ENCODE data around the gene ZBTB9.

ZBTB9 gene, protein sequence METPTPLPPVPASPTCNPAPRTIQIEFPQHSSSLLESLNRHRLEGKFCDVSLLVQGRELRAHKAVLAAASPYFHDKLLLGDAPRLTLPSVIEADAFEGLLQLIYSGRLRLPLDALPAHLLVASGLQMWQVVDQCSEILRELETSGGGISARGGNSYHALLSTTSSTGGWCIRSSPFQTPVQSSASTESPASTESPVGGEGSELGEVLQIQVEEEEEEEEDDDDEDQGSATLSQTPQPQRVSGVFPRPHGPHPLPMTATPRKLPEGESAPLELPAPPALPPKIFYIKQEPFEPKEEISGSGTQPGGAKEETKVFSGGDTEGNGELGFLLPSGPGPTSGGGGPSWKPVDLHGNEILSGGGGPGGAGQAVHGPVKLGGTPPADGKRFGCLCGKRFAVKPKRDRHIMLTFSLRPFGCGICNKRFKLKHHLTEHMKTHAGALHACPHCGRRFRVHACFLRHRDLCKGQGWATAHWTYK

DNA sequence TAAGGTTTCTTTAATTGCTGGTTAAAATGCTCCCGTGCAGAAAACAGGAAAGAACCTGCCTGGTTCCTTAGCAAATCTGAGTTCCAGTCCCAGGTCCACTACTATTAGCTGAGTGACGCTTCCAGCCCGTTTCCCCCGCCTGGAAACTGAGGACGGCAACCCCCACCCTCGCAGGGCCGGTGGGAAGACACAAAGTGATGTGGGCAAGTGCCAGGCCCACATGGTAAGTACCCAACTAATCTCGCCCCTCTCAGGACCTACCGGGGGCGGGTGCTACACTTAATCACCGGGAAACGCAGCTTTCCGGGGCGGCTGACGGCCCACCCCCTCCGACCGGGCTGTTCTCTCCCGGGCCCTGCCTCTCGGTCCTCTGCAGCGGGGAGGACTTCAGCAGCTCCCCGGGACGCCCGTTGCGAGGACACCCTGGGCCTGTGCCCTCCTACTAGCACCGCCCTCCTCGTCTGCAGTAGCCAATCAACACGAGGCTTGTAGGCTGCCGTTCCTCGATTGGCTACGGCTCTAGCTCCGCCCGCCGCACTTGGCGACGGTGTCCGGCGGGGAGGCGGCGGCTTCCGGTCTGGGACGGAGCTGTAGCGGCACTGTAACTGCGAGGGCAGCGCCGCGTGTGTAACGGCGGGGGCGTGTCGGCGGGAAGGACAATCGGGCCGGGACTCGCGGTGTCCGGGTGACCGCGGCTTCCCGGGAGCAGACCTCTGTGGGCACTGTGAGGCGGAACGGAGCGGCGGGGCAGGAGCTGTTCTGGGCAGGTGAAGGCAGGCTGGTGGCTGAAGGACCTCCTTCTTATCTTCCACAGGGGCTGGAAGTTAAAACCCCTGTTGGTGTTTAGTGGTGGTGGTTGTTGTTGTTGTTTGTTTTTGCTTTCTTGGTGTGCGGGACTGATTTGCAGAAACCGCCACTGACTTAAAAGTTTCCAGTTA lies at the start of gene ZBTB9:
TSS of gene ZBTB9 (plus strand) at position 568 of the 938 bp plus-strand sequence. CDS start 525 bp downstream, outside the sequence.
- FAIRE-seq (peak; percentile 92), DNase-seq (ENCODE audit: insufficient read length, low spot score) (peak; percentile 99)

DNA sequence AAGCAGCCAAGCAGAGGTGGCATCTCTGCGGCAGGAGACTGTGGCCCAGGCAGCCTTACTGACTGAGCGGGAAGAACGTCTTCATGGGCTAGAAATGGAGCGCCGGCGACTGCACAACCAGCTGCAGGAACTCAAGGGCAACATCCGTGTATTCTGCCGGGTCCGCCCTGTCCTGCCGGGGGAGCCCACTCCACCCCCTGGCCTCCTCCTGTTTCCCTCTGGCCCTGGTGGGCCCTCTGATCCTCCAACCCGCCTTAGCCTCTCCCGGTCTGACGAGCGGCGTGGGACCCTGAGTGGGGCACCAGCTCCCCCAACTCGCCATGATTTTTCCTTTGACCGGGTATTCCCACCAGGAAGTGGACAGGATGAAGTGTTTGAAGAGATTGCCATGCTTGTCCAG lies 49.5 kb upstream of the ZBTB9 start:
- DNase-seq (ENCODE audit: insufficient read length, low spot score), result no peak
- no peak for FAIRE-seq

DNA sequence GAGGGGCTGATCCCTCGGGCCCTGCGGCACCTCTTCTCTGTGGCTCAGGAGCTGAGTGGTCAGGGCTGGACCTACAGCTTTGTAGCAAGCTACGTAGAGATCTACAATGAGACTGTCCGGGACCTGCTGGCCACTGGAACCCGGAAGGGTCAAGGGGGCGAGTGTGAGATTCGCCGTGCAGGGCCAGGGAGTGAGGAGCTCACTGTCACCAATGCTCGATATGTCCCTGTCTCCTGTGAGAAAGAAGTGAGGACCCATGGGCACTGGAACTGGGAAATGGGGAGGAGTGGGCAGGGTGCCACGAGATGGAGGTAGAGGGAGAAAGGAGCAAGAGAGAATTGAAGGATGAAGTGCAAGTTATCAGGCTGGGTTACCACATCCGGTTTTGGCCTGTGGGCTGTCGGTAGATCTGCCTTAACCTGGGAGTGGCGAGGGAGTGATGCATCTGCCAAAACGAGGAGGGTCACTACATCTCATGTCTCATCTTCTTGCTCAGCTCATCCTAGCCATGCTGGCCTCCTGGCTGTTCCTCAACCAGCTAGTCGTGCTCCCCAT lies 48.9 kb upstream of the ZBTB9 start:
- DNase-seq (ENCODE audit: insufficient read length, low spot score) (no peak), FAIRE-seq (no peak)

DNA sequence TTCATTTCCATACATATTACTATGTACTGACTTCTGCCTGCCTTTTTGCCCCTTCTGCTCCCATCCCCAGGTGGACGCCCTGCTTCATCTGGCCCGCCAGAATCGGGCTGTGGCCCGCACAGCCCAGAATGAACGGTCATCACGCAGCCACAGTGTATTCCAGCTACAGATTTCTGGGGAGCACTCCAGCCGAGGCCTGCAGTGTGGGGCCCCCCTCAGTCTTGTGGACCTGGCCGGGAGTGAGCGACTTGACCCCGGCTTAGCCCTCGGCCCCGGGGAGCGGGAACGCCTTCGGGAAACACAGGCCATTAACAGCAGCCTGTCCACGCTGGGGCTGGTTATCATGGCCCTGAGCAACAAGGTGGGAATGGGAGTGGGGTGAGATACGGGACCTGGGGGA lies 48.2 kb upstream of the ZBTB9 start:
- FAIRE-seq, result no peak
- DNase-seq (ENCODE audit: insufficient read length, low spot score), result no peak

DNA sequence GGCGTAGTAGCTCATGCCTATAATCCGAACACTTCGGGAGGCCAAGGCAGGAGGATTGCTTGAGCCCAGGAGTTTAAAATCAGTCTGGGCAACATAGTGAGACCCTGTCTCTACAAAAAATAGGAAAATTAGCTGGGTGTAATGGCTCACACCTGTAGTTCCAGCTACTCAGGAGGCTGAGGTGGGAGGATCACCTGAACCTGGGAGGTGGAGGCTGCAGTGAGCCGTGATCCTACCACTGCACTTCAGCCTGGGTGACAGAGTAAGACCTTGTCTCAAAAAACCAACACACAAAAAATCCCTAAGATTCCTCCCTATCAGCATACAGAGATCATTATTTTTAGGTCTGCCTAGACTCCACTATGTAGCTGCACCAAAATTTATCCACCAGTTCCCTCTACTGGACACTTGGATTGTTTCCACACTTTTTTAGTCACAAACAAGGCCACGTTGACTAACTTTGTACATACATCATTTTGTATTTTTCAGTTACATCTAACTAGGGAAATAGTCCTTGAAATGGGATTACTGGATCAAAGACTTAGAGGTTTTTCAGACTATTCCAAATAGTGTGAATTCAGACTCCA lies 47.2 kb upstream of the ZBTB9 start:
- FAIRE-seq (no peak), DNase-seq (ENCODE audit: insufficient read length, low spot score) (no peak)

DNA sequence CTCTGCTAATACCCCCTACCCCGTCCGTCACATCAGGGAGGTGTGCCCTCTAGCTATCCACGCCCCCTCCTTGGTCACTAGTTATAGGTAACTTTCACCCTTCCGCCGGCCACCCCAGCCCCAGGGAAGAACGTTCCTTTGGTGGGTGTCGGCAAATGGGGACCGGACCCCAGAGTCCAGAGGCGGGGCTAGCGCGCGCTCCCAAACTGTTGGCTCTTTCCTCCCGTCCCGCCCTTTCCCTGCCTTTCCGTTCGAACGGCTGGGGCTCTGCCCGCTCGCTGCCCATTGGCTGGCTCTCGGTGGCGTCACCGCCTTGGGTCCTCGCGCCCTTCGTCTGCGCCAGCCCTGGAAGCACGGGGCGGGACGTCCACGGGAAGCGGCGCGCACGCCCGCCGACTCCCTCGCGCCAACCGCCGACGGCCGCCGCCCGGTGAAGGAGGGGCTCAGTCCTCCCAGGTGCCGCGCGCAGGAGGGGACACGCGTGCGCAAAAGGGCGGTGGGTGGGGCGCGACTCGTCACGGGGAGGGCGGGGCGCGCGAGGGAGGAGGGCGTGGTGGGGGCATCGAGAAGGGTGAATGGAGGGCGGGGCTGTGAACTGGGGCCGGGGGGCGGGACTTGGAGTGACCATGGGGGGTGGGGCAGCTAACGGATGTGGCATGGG lies 44.2 kb upstream of the ZBTB9 start:
- DNase-seq (ENCODE audit: insufficient read length, low spot score) (peak; percentile 91), FAIRE-seq (peak; percentile 96)

DNA sequence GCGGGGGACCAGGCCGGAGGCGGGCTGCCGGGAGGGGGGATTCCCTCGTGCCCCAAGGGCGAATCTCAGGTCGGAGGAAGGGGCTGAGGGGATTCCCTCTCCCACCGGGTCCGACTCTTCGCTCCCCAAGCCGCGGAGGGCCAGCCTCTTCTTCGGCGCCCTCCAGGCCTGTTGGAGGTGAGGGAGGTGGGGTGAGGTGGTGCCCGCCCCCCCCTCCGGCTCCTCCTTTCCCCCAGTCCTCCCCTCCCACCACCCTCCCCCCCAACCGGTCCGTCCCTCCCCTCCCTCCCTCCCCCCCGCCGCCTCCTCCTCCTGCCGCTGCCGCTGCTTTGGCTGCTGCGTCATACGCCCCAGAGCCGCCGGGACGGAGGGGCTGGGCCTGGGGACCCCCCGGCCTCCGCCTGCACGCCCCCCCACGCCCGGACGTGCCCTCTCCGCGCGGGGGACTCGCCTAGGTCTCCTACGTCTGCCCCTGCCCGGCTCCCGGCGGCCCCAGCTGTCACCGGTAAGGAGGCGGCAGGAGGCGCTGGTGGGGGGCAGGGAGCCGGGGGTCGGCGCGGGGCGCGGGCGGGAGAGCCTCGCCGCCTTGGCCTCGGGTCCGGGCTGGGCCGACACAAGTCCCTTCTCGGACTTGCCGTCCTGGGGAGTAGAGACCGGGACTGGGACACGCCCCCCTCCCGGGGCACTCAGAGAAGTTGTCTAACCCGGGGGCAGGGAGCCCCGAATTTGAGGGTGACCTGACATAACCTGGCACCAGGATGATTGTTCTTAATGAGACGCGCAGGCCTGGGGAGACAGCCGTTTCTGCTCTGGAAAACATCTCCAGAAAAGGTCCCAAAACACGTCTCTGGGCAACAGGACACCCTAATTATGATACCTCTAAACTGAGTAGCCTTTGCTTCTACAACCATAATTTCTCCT lies 43.4 kb upstream of the ZBTB9 start, which contains the start of gene PHF1:
TSS of gene PHF1 (plus strand) at position 304 of the 921 bp plus-strand sequence. CDS start 1,250 bp downstream, outside the sequence.
- DNase-seq (ENCODE audit: insufficient read length, low spot score) (no peak), FAIRE-seq (no peak)

DNA sequence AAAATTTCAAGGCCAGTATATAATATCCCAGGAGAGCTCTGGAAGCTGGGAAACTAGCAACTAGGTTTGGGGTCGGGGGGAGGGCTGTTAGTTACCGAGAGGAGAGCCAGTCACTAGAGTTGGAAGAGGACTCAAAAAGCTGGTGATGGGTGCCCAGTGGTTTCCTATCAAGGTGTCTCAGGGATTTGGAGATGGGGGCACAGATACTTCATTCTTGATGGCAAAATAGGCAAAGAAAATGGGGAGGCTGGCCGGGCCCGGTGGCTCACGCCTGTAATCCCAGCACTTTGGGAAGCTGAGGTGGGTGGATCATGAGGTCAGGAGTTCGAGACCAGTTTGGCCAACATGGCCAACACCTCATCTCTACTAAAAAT lies 42.8 kb upstream of the ZBTB9 start:
- no peak for FAIRE-seq

DNA sequence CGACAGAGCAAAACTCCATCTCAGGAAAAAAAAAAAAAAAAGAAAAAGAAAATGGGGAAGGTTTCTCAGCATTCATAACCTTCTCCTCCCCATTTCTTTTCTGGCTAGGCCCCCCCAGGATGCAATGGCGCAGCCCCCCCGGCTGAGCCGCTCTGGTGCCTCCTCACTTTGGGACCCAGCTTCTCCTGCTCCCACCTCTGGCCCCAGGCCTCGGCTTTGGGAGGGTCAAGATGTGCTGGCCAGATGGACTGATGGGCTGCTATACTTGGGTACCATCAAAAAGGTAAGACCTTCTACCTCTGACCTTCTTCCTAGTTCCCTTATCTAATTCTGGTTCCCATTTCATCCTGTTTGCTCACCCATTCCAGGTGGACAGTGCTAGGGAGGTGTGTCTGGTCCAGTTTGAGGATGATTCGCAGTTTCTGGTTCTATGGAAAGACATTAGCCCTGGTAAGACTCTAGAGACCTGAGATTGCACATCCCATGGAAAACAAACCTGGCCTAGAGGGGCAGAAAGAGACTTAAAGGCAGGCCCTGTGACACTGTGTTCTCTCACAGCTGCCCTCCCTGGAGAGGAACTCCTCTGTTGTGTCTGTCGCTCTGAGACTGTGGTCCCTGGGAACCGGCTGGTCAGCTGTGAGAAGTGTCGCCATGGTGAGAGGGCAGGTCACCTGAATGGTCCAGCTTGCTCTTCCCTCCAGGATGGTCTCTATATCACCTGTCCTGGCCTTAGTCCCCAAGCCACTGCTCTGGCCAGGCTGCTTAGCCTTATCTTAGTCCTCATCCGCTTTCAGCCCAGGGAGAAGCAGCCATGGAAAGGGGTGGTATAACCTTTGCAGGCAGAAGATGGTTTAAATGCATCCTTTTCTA lies 42.0 kb upstream of the ZBTB9 start:
- FAIRE-seq (no peak), DNase-seq (ENCODE audit: insufficient read length, low spot score) (no peak)

More for the DNA sequence above, 42.8 kb upstream of the ZBTB9 start:
- no peak for DNase-seq (ENCODE audit: insufficient read length, low spot score)

DNA sequence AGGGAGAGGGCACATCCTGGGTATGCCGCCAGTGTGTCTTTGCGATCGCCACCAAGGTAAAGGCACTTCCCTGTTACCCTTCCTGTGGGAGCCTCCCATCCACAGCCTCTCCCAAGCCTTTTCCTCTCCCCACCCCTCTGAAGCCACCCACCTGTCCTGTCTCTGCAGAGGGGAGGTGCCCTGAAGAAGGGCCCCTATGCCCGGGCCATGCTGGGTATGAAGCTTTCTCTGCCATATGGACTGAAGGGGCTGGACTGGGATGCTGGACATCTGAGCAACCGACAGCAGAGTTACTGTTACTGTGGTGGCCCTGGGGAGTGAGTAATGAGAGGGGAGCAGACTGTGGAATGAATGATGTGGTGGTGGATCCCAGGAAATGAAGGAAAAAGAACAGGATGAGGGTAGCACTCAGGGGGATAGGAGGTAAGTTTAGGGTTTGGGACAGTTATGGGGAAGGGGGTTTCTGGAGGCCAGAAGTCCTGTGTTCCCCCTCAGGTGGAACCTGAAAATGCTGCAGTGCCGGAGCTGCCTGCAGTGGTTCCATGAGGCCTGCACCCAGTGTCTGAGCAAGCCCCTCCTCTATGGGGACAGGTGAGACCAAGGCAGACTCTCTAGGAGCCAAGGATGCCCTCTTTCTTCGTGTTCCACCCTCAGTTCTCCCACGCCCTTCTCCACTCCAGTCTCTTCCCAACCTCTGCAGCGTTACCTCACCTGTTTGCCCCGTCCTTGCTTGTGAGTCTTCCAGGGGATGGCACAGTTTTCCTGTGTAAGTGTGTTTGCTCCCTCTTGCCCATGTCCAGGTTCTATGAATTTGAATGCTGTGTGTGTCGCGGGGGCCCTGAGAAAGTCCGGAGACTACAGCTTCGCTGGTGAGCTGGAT lies 40.9 kb upstream of the ZBTB9 start:
- DNase-seq (ENCODE audit: insufficient read length, low spot score), result no peak
- no peak for FAIRE-seq

DNA sequence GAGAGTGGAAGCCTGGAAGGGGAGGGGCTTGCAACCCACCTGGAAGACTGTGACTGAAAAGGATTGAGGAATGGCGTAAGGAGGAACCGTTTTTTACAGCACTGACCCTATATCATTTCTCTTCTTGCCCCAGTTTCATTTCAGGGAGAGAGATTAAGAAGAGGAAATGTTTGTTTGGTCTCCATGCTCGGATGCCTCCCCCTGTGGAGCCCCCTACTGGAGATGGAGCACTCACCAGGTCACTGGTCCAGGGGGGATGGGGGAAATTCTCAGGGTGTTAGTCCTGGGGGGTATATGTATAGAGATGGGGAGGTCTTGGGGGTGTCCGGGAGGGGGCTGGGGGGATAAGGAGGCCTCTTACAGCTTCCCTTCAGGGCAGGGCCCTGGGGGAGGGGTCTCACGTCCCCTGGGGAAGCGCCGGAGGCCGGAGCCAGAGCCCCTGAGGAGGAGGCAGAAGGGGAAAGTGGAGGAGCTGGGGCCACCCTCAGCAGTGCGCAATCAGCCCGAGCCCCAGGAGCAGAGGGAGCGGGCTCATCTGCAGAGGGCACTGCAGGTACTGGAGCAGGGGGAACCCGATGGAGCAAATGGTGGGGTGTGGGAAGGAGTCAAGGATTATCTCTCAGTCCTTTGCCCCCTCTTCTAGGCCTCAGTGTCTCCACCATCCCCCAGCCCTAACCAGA lies 39.6 kb upstream of the ZBTB9 start:
- no peak for FAIRE-seq
- DNase-seq (ENCODE audit: insufficient read length, low spot score), result no peak

DNA sequence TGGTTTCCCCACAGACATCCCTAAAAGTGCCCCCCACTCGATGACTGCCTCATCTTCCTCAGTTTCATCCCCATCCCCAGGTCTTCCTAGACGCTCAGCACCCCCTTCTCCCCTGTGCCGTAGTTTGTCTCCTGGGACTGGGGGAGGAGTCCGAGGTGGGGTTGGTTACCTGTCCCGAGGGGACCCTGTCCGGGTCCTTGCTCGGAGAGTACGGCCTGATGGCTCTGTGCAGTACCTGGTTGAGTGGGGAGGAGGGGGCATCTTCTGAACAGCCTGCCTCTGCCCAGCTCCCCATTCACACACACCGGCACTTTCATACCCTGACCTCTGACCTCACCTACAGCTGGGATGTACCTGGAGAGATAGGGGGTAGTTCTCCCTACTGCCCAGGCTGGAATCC lies 38.5 kb upstream of the ZBTB9 start:
- DNase-seq (ENCODE audit: insufficient read length, low spot score) (no peak), FAIRE-seq (no peak)

DNA sequence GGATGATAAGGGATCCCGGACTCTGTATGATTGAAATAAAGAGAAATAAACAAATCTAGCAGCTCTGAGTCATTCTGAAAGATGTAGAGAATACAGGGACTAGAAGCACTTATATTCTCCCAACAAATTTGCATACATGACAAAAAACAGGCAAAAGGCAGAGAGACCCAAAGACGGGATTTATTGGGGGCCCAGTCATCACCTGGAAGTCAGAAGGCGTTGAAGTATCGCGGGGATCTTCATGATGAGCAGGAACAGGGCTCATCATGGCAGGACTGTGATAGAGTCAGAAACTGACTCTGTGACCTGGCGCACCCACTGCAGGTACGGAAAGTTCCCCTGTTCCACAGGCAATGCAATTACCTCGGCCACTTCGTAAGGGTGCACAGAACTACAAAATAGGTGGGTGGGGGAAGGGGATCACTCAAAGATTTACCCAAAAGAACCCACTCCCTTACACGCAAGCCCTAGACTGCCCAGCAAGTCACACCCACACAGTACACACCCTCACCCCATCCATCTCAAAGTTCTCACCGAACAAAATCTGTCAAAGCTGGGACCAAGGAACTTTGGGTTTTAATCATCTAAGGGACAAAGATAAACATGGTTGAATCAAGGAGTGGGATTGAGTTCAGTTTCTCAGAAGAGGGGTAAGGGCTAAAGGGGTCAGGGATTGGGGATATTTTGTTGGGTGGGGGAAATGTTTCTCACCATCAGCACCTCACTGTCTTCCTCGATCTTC lies 37.8 kb upstream of the ZBTB9 start:
- FAIRE-seq (peak; percentile 77), DNase-seq (ENCODE audit: insufficient read length, low spot score) (no peak)

DNA sequence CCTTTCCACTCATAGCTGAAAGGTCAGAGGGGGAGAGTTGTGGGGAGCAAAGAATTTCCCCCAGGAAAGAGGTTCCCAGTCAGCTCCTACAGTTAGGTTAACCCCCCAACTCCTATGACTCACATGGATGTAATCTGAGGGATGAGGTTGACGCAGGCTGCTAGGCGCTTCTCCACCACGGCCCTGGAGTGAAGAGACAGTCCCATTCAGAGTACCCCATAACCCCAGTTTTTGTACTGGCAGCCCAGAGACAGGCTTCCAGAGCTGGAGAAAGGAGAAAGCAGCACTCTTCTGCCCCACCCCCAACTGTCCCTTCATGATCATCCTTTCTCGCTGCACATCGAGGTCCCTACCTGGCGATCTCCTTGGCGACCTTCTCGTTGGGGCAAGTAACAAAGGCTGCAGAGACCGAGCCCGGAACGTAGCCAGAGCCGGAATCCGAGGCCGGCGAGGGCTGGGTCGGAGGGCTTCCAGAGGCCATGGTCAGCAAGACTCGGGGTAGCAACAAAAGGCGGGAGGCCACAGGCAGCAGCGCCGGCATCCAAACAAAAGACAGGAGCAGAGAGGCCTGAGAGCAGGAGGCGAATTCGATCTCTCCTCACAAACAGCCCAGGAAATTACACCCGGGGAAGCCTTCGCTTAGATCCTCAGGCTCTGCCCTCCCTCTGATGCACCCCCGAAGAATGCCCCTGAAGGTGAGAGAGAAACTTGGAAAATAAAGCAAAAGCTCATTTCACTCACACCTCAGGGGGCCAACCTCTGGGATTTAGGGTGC lies 37.1 kb upstream of the ZBTB9 start:
- FAIRE-seq (peak; percentile 61), DNase-seq (ENCODE audit: insufficient read length, low spot score) (no peak)

Measured in GM19239 (cell line).